Lower leg skin (tissue), 3 donors: ENCODE results near the gene BAD.

Source experiments
- POLR2A ChIP-seq, 2 donors: fragments of 450-650 bp; IDR thresholded peaks; one replicate each; pipeline ENCODE4 v1.6.1; 2016 to 2017; ENCODE audit warnings: antibody characterized with exemption in 2 of 2, mild to moderate bottlenecking in 1 of 2, moderate library complexity in 1 of 2
- TF ChIP-seq, protein P1 (sequence below), 3 donors: fragments of 450-650 bp; IDR thresholded peaks; one replicate each; pipeline ENCODE4 v1.5.1; 2016; ENCODE audit warnings: antibody characterized with exemption in 3 of 3, mild to moderate bottlenecking in 3 of 3, moderate library complexity in 2 of 3

DNA sequence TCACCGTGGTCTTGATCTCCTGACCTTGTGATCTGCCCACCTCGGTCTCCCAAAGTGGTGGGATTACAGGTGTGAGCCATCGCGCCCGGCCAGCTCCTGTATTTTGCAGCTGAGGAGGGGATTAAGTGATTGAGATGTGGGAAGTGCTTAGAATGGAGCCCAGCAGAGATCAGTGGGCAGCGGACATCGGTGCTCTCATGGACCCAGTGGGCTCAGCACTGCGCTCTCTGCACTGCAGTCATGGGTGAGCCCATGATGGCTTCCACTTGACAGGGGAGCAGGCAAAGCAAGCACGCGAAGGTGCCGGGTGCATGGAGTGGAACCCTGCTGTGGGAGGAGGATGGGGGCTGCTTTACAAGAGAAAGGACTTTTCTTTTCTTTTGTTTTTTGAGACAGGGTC, 46.4 kb upstream of the BAD start:
- TF ChIP-seq, protein P1, sequence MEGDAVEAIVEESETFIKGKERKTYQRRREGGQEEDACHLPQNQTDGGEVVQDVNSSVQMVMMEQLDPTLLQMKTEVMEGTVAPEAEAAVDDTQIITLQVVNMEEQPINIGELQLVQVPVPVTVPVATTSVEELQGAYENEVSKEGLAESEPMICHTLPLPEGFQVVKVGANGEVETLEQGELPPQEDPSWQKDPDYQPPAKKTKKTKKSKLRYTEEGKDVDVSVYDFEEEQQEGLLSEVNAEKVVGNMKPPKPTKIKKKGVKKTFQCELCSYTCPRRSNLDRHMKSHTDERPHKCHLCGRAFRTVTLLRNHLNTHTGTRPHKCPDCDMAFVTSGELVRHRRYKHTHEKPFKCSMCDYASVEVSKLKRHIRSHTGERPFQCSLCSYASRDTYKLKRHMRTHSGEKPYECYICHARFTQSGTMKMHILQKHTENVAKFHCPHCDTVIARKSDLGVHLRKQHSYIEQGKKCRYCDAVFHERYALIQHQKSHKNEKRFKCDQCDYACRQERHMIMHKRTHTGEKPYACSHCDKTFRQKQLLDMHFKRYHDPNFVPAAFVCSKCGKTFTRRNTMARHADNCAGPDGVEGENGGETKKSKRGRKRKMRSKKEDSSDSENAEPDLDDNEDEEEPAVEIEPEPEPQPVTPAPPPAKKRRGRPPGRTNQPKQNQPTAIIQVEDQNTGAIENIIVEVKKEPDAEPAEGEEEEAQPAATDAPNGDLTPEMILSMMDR (IDR thresholded peaks at IDR 0.05), result no peak
- no peak for TF ChIP-seq POLR2A (IDR thresholded peaks at IDR 0.05)
